Vagina (tissue), 2 donors: ENCODE measurements around the gene P2RY8. TPM values are rescaled to one million over a fixed set of nuclear protein-coding genes. Genes with fewer than 3 reads are reported as not detected.

Experiments
- DNase-seq, 2 donors: peaks; one replicate each; pipeline ENCODE4 v3.0.0-alpha.2; 2017; ENCODE audit errors: extremely low spot score in 2 of 2
- H3K27ac ChIP-seq: fragments of 200-600 bp; sonication (generic); one replicate; pipeline ENCODE4 v1.5.1; 2019
- H3K27me3 ChIP-seq: fragments of 200-600 bp; sonication (generic); one replicate; pipeline ENCODE4 v1.5.1; 2019
- H3K36me3 ChIP-seq, 2 donors: fragments of 200-600 bp; sonication (generic); one replicate each; pipeline ENCODE4 v1.5.1; 2017 to 2019
- H3K4me1 ChIP-seq: fragments of 200-600 bp; sonication (generic); one replicate; pipeline ENCODE4 v1.5.1; 2019
- H3K4me3 ChIP-seq, 2 donors: fragments of 200-600 bp; sonication (generic); 1 replicate in 1 of 2; 2 replicates in 1 of 2; pipeline ENCODE4 v1.5.1; 2016 to 2019
- H3K9me3 ChIP-seq: fragments of 200-600 bp; sonication (generic); one replicate; pipeline ENCODE4 v1.5.1; 2019
- POLR2A ChIP-seq, 2 donors: fragments of 450-650 bp; IDR thresholded peaks; one replicate each; pipeline ENCODE4 v1.6.1; 2017; ENCODE audit warnings: antibody characterized with exemption in 2 of 2, mild to moderate bottlenecking in 2 of 2, moderate library complexity in 2 of 2
- POLR2AphosphoS5 ChIP-seq, 2 donors: sonication (generic); formaldehyde crosslinking; IDR thresholded peaks; one replicate each; pipeline ENCODE4 v1.9.0; 2017; ENCODE audit warnings: antibody characterized with exemption in 2 of 2, mild to moderate bottlenecking in 2 of 2, low read depth in 1 of 2; ENCODE audit not compliant: insufficient read depth in 1 of 2
- intact Hi-C: fragments of 100-400 bp; cut with DNase I; formaldehyde crosslinking; loops from one replicate; pipeline ENCODE4 v1.15.1; 2023
- total RNA-seq: library from RNA; depleted of rRNA; stranded (reverse); fragments of >200 nt; gene quantifications from one replicate; pipeline ENCODE4 v1.2.3, GENCODE V29; 2016
- TF ChIP-seq, protein P1 (sequence below), 3 experiments: fragments of 450-650 bp in 2 of 3; fragments of 200-600 bp in 1 of 3; sonication (generic) in 1 of 3; IDR thresholded peaks; one replicate each; pipeline ENCODE4 v1.5.1; 2017 to 2019; ENCODE audit warnings: antibody characterized with exemption in 3 of 3, mild to moderate bottlenecking in 2 of 3, moderate library complexity in 2 of 3

The P2RY8 gene
- total RNA-seq, 1 donor from 2014 or later = 0.74 TPM

DNA sequence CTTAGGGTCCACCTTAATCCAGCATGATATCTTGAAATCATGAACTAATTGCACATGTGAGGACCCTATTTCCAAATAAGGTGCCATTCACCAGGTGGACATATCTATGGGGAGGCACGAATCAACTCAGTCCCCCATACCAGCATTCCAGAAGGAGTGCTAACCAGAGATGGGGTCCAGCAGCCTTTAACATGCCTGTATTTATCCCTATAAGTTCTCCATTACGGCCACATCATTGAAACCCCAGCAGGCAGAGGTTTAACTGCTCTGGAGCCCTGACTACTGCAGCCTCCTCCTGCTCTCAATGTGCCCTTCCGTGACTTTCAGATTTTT is 81.1 kb downstream of the P2RY8 start:
- H3K36me3 ChIP-seq = no peaks in the 10 kb centered on the region
- peaks cover 15% of the 10 kb centered on the region for H3K4me1 ChIP-seq
- TF ChIP-seq, protein P1, sequence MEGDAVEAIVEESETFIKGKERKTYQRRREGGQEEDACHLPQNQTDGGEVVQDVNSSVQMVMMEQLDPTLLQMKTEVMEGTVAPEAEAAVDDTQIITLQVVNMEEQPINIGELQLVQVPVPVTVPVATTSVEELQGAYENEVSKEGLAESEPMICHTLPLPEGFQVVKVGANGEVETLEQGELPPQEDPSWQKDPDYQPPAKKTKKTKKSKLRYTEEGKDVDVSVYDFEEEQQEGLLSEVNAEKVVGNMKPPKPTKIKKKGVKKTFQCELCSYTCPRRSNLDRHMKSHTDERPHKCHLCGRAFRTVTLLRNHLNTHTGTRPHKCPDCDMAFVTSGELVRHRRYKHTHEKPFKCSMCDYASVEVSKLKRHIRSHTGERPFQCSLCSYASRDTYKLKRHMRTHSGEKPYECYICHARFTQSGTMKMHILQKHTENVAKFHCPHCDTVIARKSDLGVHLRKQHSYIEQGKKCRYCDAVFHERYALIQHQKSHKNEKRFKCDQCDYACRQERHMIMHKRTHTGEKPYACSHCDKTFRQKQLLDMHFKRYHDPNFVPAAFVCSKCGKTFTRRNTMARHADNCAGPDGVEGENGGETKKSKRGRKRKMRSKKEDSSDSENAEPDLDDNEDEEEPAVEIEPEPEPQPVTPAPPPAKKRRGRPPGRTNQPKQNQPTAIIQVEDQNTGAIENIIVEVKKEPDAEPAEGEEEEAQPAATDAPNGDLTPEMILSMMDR (IDR thresholded peaks at IDR 0.05) = no peak
- TF ChIP-seq POLR2AphosphoS5 (IDR thresholded peaks at IDR 0.05; ENCODE audit: insufficient read depth in 1 of 2, low read depth in 1 of 2) (no peak), POLR2A (IDR thresholded peaks at IDR 0.05) (no peak)
- no peak overlapping the region for H3K4me3 ChIP-seq
- no peak overlapping the region for H3K27ac ChIP-seq
- no peaks in the 10 kb centered on the region for H3K9me3 ChIP-seq
- DNase-seq = peak in 1 of 2 donors; percentile 79
- intact Hi-C loops = loop anchor here (10.0 kb wide), 1 partner anchor 139 kb away; the partner anchor contains the start of gene AKAP17A
- H3K27me3 ChIP-seq = no peaks in the 10 kb centered on the region

- Histone ChIP-seq H3K27ac (peak overlapping the region; percentile 85), H3K36me3 (no peaks in the 10 kb centered on the region), H3K4me1 (peaks cover 25% of the 10 kb centered on the region), H3K9me3 (no peaks in the 10 kb centered on the region), H3K27me3 (no peaks in the 10 kb centered on the region), H3K4me3 (peak overlapping the region; percentile 90 to 96)
- intact Hi-C loops = loop anchor here (10.0 kb wide), 1 partner anchor 141 kb away; the partner anchor contains the start of gene AKAP17A
- DNase-seq = peak; percentile 89 to 93
- TF ChIP-seq, protein P1 (IDR thresholded peaks at IDR 0.05) = peak; percentile 73 to 94 (median 93)
- TF ChIP-seq POLR2A (IDR thresholded peaks at IDR 0.05) = peak in 1 of 2 donors; percentile 10
- TF ChIP-seq POLR2AphosphoS5 (IDR thresholded peaks at IDR 0.05; ENCODE audit: insufficient read depth in 1 of 2, low read depth in 1 of 2) = peak in 1 of 2 donors; percentile 16
These were observed 82.8 kb downstream of the P2RY8 start for GRCh38 chrX:1453951-1454785.

DNA sequence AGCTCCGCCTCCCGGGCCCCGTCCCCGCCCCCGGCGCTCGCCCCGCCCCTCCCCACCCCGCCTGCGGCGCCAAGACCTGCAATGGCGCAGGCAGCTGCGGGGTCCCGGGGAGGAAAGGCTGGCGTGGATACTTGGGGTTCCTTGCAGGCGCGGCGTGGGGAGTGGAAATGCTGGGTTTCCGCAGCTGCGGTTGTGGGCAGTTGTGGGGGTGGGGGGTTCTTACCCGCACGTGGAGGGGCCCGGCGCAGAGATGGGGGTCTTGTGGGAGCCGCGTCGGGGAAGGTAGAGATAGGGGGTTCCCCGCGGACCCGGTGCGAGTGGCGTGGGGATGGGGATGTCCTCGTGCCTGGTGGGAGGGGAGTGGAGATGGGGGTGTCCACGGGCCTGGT is 83.6 kb downstream of the P2RY8 start:
- intact Hi-C loops = loop anchor here (10.0 kb wide), 1 partner anchor 141 kb away; the partner anchor contains the start of gene AKAP17A
- peaks cover 25% of the 10 kb centered on the region for H3K4me1 ChIP-seq
- no peak for TF ChIP-seq POLR2AphosphoS5 (IDR thresholded peaks at IDR 0.05; ENCODE audit: insufficient read depth in 1 of 2, low read depth in 1 of 2)
- TF ChIP-seq POLR2A (IDR thresholded peaks at IDR 0.05) = peak in 1 of 2 donors; percentile 13
- H3K27me3 ChIP-seq = no peaks in the 10 kb centered on the region
- peak overlapping the region; percentile 90 to 96 for H3K4me3 ChIP-seq
- H3K36me3 ChIP-seq = no peaks in the 10 kb centered on the region
- H3K27ac ChIP-seq = peak overlapping the region; percentile 85
- no peak for DNase-seq
- H3K9me3 ChIP-seq = no peaks in the 10 kb centered on the region

DNA sequence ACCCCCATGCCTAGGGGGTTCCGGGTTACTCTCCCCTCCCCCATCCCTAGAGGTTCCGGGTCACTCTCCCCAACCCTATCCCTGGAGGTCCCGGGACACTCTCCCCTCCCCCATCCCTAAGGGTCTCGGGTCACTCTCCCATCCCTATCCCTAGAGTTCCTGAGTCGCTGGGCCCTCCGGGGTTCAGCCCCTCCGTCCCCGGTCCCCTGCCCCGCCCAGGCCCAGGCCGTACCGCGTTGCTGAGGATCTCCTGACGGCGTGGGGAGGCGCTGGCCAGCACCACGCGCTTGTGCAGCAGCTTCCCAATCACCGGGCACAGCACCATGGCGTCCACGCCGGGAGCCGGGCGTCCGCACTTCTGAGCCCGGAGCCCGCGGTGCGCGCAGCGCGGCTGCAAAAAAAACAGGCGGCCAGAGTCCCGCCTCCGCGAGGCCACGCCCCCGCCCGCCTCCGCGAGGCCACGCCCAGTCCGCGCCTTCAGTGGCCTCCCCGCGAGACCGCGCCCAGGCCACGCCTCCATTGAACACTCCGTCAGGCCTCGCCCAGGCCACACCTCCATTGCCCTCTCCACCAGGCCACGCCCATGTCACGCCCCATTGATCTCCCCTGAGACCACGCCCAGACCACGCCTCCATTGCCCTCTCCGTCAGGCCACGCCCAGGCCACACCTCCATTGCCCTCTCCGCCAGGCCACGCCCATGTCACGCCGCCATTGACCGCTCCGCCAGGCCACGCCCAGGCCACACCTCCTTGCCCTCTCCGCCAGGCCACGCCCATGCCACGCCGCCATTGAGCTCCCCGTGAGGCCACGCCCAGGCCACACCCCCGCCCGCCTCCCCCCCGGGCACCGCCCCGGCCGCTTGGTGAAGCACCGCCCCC is 84.2 kb downstream of the P2RY8 start, which contains the start of gene ASMTL:
ASMTL (minus strand) TSS at position 394 of the 879 bp plus-strand sequence; CDS start at position 325, 69 bp downstream.
- peaks cover 25% of the 10 kb centered on the region for H3K4me1 ChIP-seq

More for the DNA sequence above, 84.2 kb downstream of the P2RY8 start, which contains the start of gene ASMTL:
- no peaks in the 10 kb centered on the region for H3K9me3 ChIP-seq
- H3K4me3 ChIP-seq = peak within 1 kb of the TSS; percentile 90 to 96
- no peaks in the 10 kb centered on the region for H3K27me3 ChIP-seq
- peak within 1 kb of the TSS; percentile 85 for H3K27ac ChIP-seq
- intact Hi-C loops = loop anchor here (10.0 kb wide), 1 partner anchor 142 kb away; the partner anchor contains the start of gene AKAP17A
- TF ChIP-seq POLR2AphosphoS5 (IDR thresholded peaks at IDR 0.05; ENCODE audit: insufficient read depth in 1 of 2, low read depth in 1 of 2) (peak in 1 of 2 donors; percentile 71), POLR2A (IDR thresholded peaks at IDR 0.05) (peak in 1 of 2 donors; percentile 52)
- TF ChIP-seq, protein P1 (IDR thresholded peaks at IDR 0.05) = no peak
- peak; percentile 100 for DNase-seq
- H3K36me3 ChIP-seq = no peaks in the 10 kb centered on the region
